Adipocyte (in vitro differentiated cells): ENCODE data around the gene C9.
"Not testable (repeated sequence)": the region's sequence is repeated elsewhere in the genome, so short reads cannot be mapped to it uniquely, and the experiment has no call there.

Source experiments
- DNase-seq: peaks from one replicate; pipeline ENCODE4 v3.0.0-alpha.2; 2015; ENCODE audit warnings: low read depth
- H3K27me3 ChIP-seq: replicated peaks from 2 replicates; pipeline ENCODE4 v1.7.0; 2013; ENCODE audit warnings: mild to moderate bottlenecking, low read length, moderate library complexity; ENCODE audit not compliant: control insufficient read depth, insufficient read depth
- H3K36me3 ChIP-seq: 2 replicates; pipeline ENCODE4 v1.7.0; 2013; ENCODE audit warnings: low read length, mild to moderate bottlenecking, moderate library complexity; ENCODE audit not compliant: control insufficient read depth, insufficient read depth, severe bottlenecking
- H3K4me1 ChIP-seq: 2 replicates; pipeline ENCODE4 v1.7.0; 2013; ENCODE audit warnings: mild to moderate bottlenecking, low read length, moderate library complexity; ENCODE audit not compliant: control insufficient read depth, insufficient read depth
- H3K4me3 ChIP-seq: 2 replicates; pipeline ENCODE4 v1.7.0; 2013; ENCODE audit warnings: mild to moderate bottlenecking, low read length, moderate library complexity
- H3K9ac ChIP-seq: 2 replicates; pipeline ENCODE4 v1.7.0; 2013; ENCODE audit warnings: mild to moderate bottlenecking, low read length, moderate library complexity
- H3K9me3 ChIP-seq: 2 replicates; pipeline ENCODE4 v1.7.0; 2013; ENCODE audit warnings: mild to moderate bottlenecking, low read length, moderate library complexity; ENCODE audit not compliant: control insufficient read depth

Gene C9

DNA sequence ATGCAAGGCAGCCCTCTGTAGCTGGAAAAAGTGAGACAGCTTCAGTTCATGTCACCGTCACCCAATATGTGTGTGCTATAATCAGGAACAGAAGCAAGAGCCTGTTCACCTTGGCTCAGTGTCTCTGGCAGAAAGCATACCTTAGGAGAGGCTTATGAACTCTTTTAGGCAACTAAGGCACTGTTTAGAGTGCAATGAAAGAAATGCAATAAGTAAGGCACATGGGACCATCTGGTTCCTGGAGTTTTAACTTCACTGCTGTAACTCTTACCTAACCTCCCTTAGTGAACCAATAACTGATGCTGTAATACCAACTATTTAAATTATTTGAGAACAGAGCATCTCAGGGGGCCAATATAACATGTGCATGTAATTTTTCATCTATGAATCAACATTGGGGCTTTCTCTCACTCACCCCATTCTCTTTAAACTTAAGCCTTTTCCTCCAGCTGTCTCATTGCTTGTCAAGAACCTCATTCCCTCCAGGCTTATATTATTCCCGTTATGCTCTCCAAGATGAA is 32.4 kb downstream of the C9 start:
- peaks cover 27% of the 10 kb centered on the region for H3K4me1 ChIP-seq
- peak; percentile 34 for DNase-seq
- no peaks in the 10 kb centered on the region for H3K9me3 ChIP-seq
- no peaks in the 10 kb centered on the region for H3K27me3 ChIP-seq
- H3K4me3 ChIP-seq: peak overlapping the region; percentile 51
- H3K36me3 ChIP-seq: no peaks in the 10 kb centered on the region
- no peak overlapping the region for H3K9ac ChIP-seq

- Histone ChIP-seq H3K4me1 (peaks cover 27% of the 10 kb centered on the region), H3K27me3 (no peaks in the 10 kb centered on the region), H3K36me3 (no peaks in the 10 kb centered on the region), H3K9me3 (no peaks in the 10 kb centered on the region), H3K9ac (no peak overlapping the region), H3K4me3 (no peak overlapping the region)
- DNase-seq: no peak
Measured at GRCh38 chr5:39328731-39329130, 35.6 kb downstream of the C9 start.

GRCh38 chr5:39323542-39323941 is 40.8 kb downstream of the C9 start:
- H3K9me3 ChIP-seq: peaks cover 4% of the 10 kb centered on the region
- no peak for DNase-seq
- peaks cover 4% of the 10 kb centered on the region for H3K4me1 ChIP-seq
- no peaks in the 10 kb centered on the region for H3K27me3 ChIP-seq
- no peak overlapping the region for H3K9ac ChIP-seq
- no peak overlapping the region for H3K4me3 ChIP-seq
- H3K36me3 ChIP-seq: no peaks in the 10 kb centered on the region

DNA sequence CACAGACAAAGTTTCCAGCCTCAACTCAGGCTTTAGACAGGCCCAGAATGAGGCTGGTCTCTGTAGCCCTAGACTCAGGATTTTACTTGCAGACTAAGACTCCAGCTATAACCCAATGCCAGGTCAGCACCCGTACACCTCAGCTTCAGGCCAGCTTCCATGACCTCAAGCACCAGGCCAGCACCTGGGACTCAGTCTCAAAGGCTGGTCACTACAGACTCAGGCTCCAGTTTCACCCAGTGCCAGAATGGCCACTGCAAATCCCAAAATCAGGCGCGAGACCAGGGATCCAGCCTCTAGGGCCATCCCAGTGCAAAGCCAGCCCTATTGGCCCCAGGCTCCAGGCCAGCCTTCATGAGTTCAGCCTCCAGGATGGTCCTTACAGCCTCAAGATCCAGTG is 44.9 kb downstream of the C9 start:
- Histone ChIP-seq H3K9me3 (peaks cover 4% of the 10 kb centered on the region), H3K9ac (no peak overlapping the region), H3K27me3 (no peaks in the 10 kb centered on the region), H3K4me1 (no peaks in the 10 kb centered on the region), H3K36me3 (no peaks in the 10 kb centered on the region), H3K4me3 (no peak overlapping the region)
- no peak for DNase-seq

DNA sequence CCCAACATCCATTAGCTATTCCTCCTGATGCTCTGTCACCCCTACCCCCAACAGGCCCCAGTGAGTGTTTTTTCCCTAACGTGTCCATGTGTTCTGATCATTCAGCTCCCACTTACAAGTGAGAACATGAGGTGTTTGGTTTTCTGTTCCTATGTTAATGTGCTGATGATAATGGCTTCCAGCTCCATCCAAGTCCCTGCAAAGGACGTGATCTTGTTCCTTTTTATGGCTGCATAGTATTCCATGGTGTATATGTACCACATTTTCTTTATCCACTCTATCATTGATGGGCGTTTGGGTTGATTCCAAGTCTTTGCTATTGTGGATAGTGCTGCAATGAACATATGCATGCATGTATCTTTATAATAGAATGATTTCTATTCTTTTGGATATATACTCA is 47.8 kb downstream of the C9 start:
- H3K4me1 ChIP-seq, H3K9ac ChIP-seq, H3K27me3 ChIP-seq, H3K4me3 ChIP-seq, DNase-seq, H3K9me3 ChIP-seq, H3K36me3 ChIP-seq: not testable (repeated sequence)

GRCh38 chr5:39315995-39316394 is 48.3 kb downstream of the C9 start:
- Histone ChIP-seq H3K4me3 (no peak overlapping the region), H3K27me3 (no peaks in the 10 kb centered on the region), H3K36me3 (no peaks in the 10 kb centered on the region), H3K4me1 (no peaks in the 10 kb centered on the region), H3K9me3 (peaks cover 4% of the 10 kb centered on the region), H3K9ac (no peak overlapping the region)
- DNase-seq: no peak

- H3K4me1 ChIP-seq: no peaks in the 10 kb centered on the region
- no peak for DNase-seq
- H3K4me3 ChIP-seq: no peak overlapping the region
Measured at GRCh38 chr5:39314591-39314990, 49.7 kb downstream of the C9 start.

DNA sequence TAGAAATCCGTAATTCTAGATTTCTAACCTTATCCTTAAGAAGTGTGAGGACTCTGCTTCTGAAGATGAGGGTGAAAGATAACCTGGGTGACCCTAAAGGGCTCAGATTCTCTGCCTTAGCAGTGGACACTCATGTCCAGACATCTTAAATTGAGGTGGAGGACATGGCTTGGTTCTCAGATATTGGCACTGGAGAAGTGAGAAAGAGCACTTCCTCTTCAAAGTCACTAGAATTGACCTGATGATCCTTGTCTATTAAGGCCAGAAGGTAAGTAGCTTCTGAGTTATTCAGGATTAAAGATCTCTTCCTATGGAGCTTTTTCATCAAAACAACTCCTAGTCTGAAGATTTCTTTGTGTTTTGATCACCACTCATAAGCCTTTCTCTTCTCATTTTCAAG is 54.8 kb downstream of the C9 start:
- H3K9ac ChIP-seq: no peak overlapping the region
- no peaks in the 10 kb centered on the region for H3K36me3 ChIP-seq
- H3K4me1 ChIP-seq: no peaks in the 10 kb centered on the region
- no peak for DNase-seq
- H3K27me3 ChIP-seq: no peaks in the 10 kb centered on the region
- H3K9me3 ChIP-seq: no peaks in the 10 kb centered on the region
- no peak overlapping the region for H3K4me3 ChIP-seq

More at GRCh38 chr5:39314591-39314990, 49.7 kb downstream of the C9 start:
- Histone ChIP-seq H3K36me3 (no peaks in the 10 kb centered on the region), H3K9ac (no peak overlapping the region), H3K27me3 (no peaks in the 10 kb centered on the region), H3K9me3 (no peaks in the 10 kb centered on the region)

- H3K9me3 ChIP-seq: peaks cover 9% of the 10 kb centered on the region
Measured at GRCh38 chr5:39302472-39302871, 61.8 kb downstream of the C9 start.

DNA sequence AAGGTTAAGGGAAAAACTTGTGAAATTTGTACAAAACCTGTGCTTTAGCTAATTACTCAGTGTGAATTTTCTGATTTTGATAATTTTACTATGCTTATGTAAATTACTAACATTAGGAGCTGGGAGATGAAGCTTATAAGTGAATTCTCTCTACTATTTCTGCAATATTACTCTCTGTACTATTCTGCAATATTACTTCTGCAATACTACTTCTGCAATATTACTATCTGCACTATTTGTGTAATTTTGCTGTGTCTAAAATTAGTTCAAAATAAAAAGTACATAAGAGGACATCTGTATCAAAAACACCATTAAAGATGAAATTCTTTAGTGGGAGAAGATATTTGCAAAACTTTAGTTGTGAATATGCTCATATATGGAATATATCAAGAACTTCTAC is 62.9 kb downstream of the C9 start:
- H3K36me3 ChIP-seq: no peaks in the 10 kb centered on the region
- no peaks in the 10 kb centered on the region for H3K27me3 ChIP-seq
- no peak overlapping the region for H3K9ac ChIP-seq
- H3K9me3 ChIP-seq: peaks cover 9% of the 10 kb centered on the region
- H3K4me1 ChIP-seq: peaks cover 8% of the 10 kb centered on the region
- no peak for DNase-seq
- H3K4me3 ChIP-seq: no peak overlapping the region

More at GRCh38 chr5:39302472-39302871, 61.8 kb downstream of the C9 start:
- Histone ChIP-seq H3K9ac (no peak overlapping the region), H3K4me1 (peaks cover 8% of the 10 kb centered on the region), H3K27me3 (no peaks in the 10 kb centered on the region), H3K36me3 (no peaks in the 10 kb centered on the region), H3K4me3 (no peak overlapping the region)
- DNase-seq: no peak

DNA sequence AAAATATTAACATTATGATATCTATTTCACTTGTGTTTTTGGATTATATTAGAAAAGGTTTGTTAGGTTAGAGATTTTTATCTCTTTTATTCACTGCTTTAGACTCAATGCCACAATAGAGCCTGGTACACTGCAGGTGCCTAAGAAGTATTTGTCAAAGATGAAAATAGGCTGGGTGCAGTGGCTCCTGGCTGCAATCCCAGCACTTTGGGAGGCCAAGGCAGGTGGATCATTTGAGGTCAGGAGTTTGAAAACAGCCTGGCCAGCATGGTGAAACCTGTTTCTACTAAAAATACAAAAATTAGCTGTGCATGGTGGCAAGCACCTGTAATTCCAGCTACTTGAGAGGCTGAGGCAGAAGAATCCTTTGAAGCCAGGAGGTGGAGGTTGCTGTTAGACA is 64.3 kb downstream of the C9 start:
- Histone ChIP-seq H3K9ac (no peak overlapping the region), H3K4me3 (no peak overlapping the region), H3K9me3 (peaks cover 9% of the 10 kb centered on the region), H3K36me3 (no peaks in the 10 kb centered on the region), H3K4me1 (peaks cover 8% of the 10 kb centered on the region), H3K27me3 (no peaks in the 10 kb centered on the region)
- DNase-seq: no peak

GRCh38 chr5:39294736-39295135 is 69.6 kb downstream of the C9 start:
- no peaks in the 10 kb centered on the region for H3K36me3 ChIP-seq
- H3K9me3 ChIP-seq: peaks cover 12% of the 10 kb centered on the region
- DNase-seq: no peak
- H3K9ac ChIP-seq: no peak overlapping the region
- H3K4me3 ChIP-seq: no peak overlapping the region
- no peaks in the 10 kb centered on the region for H3K27me3 ChIP-seq
- H3K4me1 ChIP-seq: no peaks in the 10 kb centered on the region
